Measurements from ENCODE around the gene C1GALT1C1L. TPM values are rescaled to one million over a fixed set of nuclear protein-coding genes. Genes with fewer than 3 reads are reported as not detected.

Gene C1GALT1C1L
- total and polyA plus RNA-seq, 2 donors (not counting 1 experiment from before 2014, with no cell fraction given) = not detected

DNA sequence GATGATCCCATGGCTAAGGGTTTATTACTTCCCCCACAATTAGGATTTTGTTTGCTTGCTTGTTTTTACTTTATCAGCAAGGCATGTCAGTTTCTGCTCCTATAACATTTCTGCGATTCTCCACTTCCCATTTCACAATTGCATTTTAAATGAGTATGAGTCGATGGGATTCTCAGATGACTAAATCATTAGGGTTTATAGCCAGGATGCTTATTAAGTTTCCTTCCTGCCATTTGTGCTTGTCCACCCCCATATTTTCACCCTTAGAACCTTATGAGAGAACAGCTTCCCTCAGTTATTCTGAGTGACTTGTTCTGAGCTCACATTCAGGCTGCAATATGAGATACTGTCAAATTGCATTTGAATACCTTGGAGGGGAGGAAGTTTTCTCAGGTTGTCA, 37.9 kb upstream of the C1GALT1C1L start:
- Mint-ChIP-seq H3K27me3 (peaks cover 21% of the 10 kb centered on the region), H3K27ac (no peak overlapping the region), H3K4me3 (no peak overlapping the region), H3K9me3 (ENCODE audit: insufficient read depth) (no peaks in the 10 kb centered on the region), H3K4me1 (peaks cover 6% of the 10 kb centered on the region)
- WGBS (ENCODE audit: insufficient coverage) = no CpG with 5 or more reads among the region's 2 CpGs
- Histone ChIP-seq H3K27ac (ENCODE audit: low read length in 2 of 2) (no peak overlapping the region), H3K4me3 (ENCODE audit: control extremely low read depth in 1 of 5, extremely low read depth in 1 of 5, insufficient read depth in 1 of 5, low read depth in 2 of 5, low read length in 4 of 5) (no peak overlapping the region), H2AFZ (ENCODE audit: insufficient read depth, low read depth, low read length, poor library complexity, severe bottlenecking) (no peak overlapping the region), H3K9me3 (ENCODE audit: control extremely low read depth in 1 of 3, control insufficient read depth in 2 of 3, insufficient read depth in 1 of 3, low read length in 2 of 3) (no peaks in the 10 kb centered on the region), H3K9ac (ENCODE audit: low read length) (no peak overlapping the region), H4K20me1 (ENCODE audit: control insufficient read depth, insufficient read depth, low read length, poor library complexity, severe bottlenecking) (no peaks in the 10 kb centered on the region), H3K27me3 (replicated peaks in 1 of 4; ENCODE audit: control extremely low read depth in 1 of 4, control insufficient read depth in 3 of 4, insufficient read depth in 4 of 4, low read length in 3 of 4) (peaks cover 0 to 7% (median 4%) of the 10 kb centered on the region in 4 experiments), H3K4me2 (replicated peaks; ENCODE audit: low read depth, low read length, poor library complexity, severe bottlenecking) (no peak overlapping the region), H3K79me2 (ENCODE audit: control insufficient read depth, insufficient read depth, low read length) (no peaks in the 10 kb centered on the region), H3K36me3 (replicated peaks in 1 of 2; ENCODE audit: control extremely low read depth in 1 of 2, control insufficient read depth in 1 of 2, extremely low read depth in 1 of 2, insufficient read depth in 2 of 2, low read length in 1 of 2) (no peaks in the 10 kb centered on the region), H3K4me1 (ENCODE audit: control insufficient read depth in 2 of 2, insufficient read depth in 2 of 2, low read length in 2 of 2) (no peaks in the 10 kb centered on the region)
- ATAC-seq (ENCODE audit: low read depth) = no peak
- DNase-seq = no peak
- TF ChIP-seq CTCF (IDR thresholded peaks at IDR 0.05) (no peak), EZH2 (IDR thresholded peaks at IDR 0.05; ENCODE audit: borderline replicate concordance, insufficient read depth, low read depth, low read length, poor library complexity, severe bottlenecking) (no peak)
- ChIA-PET CTCF (interaction anchor here (1.6 kb wide), 1 partner anchor 60 kb away, joined by 3 read pairs; the partner anchor contains the start of gene DYNC2LI1), POLR2A (no interaction called here)
- intact Hi-C loops (cut with micrococcal nuclease) = no loop called here

DNA sequence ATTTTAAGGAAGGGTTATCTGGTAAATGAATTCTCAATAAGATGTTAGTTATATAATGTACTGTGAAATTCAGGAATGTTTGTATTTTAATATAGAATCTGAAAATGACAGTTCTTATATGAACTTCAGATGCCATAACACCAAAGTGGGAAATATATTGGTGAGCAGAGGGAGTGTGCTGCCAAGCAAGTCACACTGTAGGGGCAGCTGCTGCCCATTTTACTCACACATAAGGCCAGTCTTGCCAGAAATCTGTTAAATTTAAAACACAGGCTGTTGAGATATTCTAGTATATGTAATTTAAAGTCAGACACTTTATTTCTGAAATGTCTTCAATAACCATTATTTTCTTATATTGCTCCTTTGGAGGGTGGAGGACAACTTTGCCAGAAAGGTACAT, 34.6 kb upstream of the C1GALT1C1L start:
- Mint-ChIP-seq H3K9me3 (ENCODE audit: insufficient read depth) (no peaks in the 10 kb centered on the region), H3K4me1 (no peaks in the 10 kb centered on the region), H3K27me3 (peaks cover 32% of the 10 kb centered on the region), H3K27ac (no peak overlapping the region), H3K4me3 (no peak overlapping the region)
- intact Hi-C loops (cut with micrococcal nuclease) = no loop called here
- Histone ChIP-seq H3K9ac (ENCODE audit: low read length) (no peak overlapping the region), H3K9me3 (ENCODE audit: control extremely low read depth in 1 of 3, control insufficient read depth in 2 of 3, insufficient read depth in 1 of 3, low read length in 2 of 3) (no peaks in the 10 kb centered on the region), H3K27me3 (replicated peaks in 1 of 4; ENCODE audit: control extremely low read depth in 1 of 4, control insufficient read depth in 3 of 4, insufficient read depth in 4 of 4, low read length in 3 of 4) (peaks cover 0 to 10% (median 4%) of the 10 kb centered on the region in 4 experiments), H3K4me1 (ENCODE audit: control insufficient read depth in 2 of 2, insufficient read depth in 2 of 2, low read length in 2 of 2) (no peaks in the 10 kb centered on the region), H3K4me2 (replicated peaks; ENCODE audit: low read depth, low read length, poor library complexity, severe bottlenecking) (no peak overlapping the region), H3K36me3 (replicated peaks in 1 of 2; ENCODE audit: control extremely low read depth in 1 of 2, control insufficient read depth in 1 of 2, extremely low read depth in 1 of 2, insufficient read depth in 2 of 2, low read length in 1 of 2) (no peaks in the 10 kb centered on the region), H2AFZ (ENCODE audit: insufficient read depth, low read depth, low read length, poor library complexity, severe bottlenecking) (no peak overlapping the region), H4K20me1 (ENCODE audit: control insufficient read depth, insufficient read depth, low read length, poor library complexity, severe bottlenecking) (no peaks in the 10 kb centered on the region), H3K4me3 (ENCODE audit: control extremely low read depth in 1 of 5, extremely low read depth in 1 of 5, insufficient read depth in 1 of 5, low read depth in 2 of 5, low read length in 4 of 5) (no peak overlapping the region), H3K27ac (ENCODE audit: low read length in 2 of 2) (no peak overlapping the region), H3K79me2 (ENCODE audit: control insufficient read depth, insufficient read depth, low read length) (no peaks in the 10 kb centered on the region)
- ChIA-PET POLR2A (no interaction called here), CTCF (no interaction called here)
- TF ChIP-seq EZH2 (IDR thresholded peaks at IDR 0.05; ENCODE audit: borderline replicate concordance, insufficient read depth, low read depth, low read length, poor library complexity, severe bottlenecking) (no peak), CTCF (IDR thresholded peaks at IDR 0.05) (no peak)
- ATAC-seq (ENCODE audit: low read depth) (no peak), DNase-seq (no peak)
